SK-N-SH treated with all-trans-retinoic acid at 6 μM for 48 hours (cell line): ENCODE data around the gene MEIOC.
"Not testable (repeated sequence)": the region's sequence is repeated elsewhere in the genome, so short reads cannot be mapped to it uniquely, and the experiment has no call there.

ENCODE experiments used
- CREB5 ChIP-seq: fragments of 250-450 bp; sonication (Bioruptor Pico); IDR thresholded peaks from 2 replicates; pipeline ENCODE4 v1.5.1; 2020; ENCODE audit warnings: low read depth, mild to moderate bottlenecking, moderate library complexity
- GLIS3 ChIP-seq: fragments of 250-450 bp; sonication (Bioruptor Pico); IDR thresholded peaks from 2 replicates; pipeline ENCODE4 v1.5.0; 2020; ENCODE audit warnings: mild to moderate bottlenecking, moderate library complexity
- PATZ1 ChIP-seq: fragments of 250-450 bp; sonication (Bioruptor Pico); IDR thresholded peaks from 2 replicates; pipeline ENCODE4 v1.8.0; 2020; ENCODE audit warnings: mild to moderate bottlenecking, moderate library complexity, borderline replicate concordance
- RARB ChIP-seq: fragments of 250-450 bp; sonication (Bioruptor Pico); IDR thresholded peaks from 2 replicates; pipeline ENCODE4 v1.8.0; 2021; ENCODE audit warnings: mild to moderate bottlenecking, moderate library complexity
- TOX ChIP-seq: fragments of 250-450 bp; sonication (Bioruptor Pico); IDR thresholded peaks from 2 replicates; pipeline ENCODE4 v1.8.0; 2021; ENCODE audit warnings: mild to moderate bottlenecking, moderate library complexity, borderline replicate concordance
- TSHZ2 ChIP-seq: fragments of 250-450 bp; sonication (Bioruptor Pico); IDR thresholded peaks from 2 replicates; pipeline ENCODE4 v1.5.0; 2020; ENCODE audit warnings: mild to moderate bottlenecking, moderate library complexity

- TF ChIP-seq PATZ1; GLIS3 (CRISPR knock-in tag); CREB5; RARB (CRISPR knock-in tag); TOX (CRISPR knock-in tag); TSHZ2 (CRISPR knock-in tag): not testable (repeated sequence)
These were observed 37.6 kb upstream of the MEIOC start for GRCh38 chr17:44618652-44619051.
